GM23248 (cell line): ENCODE results near the gene CCDC9. TPM values are rescaled to one million over a fixed set of nuclear protein-coding genes. Genes with fewer than 3 reads are reported as not detected.

Experiments used
- DNase-seq: peaks from one replicate; pipeline ENCODE4 v3.0.0-alpha.2; 2015
- H2AFZ ChIP-seq: fragments of 200-600 bp; sonication (generic); 2 replicates; pipeline ENCODE4 v1.6.1; 2016; ENCODE audit warnings: antibody characterized with exemption
- H3F3A ChIP-seq: fragments of 200-600 bp; sonication (generic); 2 replicates; pipeline ENCODE4 v1.6.1; 2016; ENCODE audit warnings: mild to moderate bottlenecking, antibody characterized with exemption, mixed run types; ENCODE audit not compliant: insufficient read depth
- H3K27ac ChIP-seq: fragments of 200-600 bp; sonication (generic); 2 replicates; pipeline ENCODE4 v1.5.1; 2016; ENCODE audit warnings: mild to moderate bottlenecking
- H3K27me3 ChIP-seq: fragments of 200-600 bp; sonication (generic); replicated peaks from 2 replicates; pipeline ENCODE4 v1.6.1; 2016; ENCODE audit warnings: mild to moderate bottlenecking; ENCODE audit not compliant: insufficient read depth
- H3K36me3 ChIP-seq: fragments of 200-600 bp; sonication (generic); 2 replicates; pipeline ENCODE4 v1.6.1; 2016; ENCODE audit warnings: low read depth, mild to moderate bottlenecking
- H3K4me1 ChIP-seq: fragments of 200-600 bp; sonication (generic); 2 replicates; pipeline ENCODE4 v1.6.1; 2016; ENCODE audit warnings: mild to moderate bottlenecking; ENCODE audit not compliant: insufficient read depth
- H3K4me2 ChIP-seq: fragments of 200-600 bp; sonication (generic); one replicate; pipeline ENCODE4 v1.6.1; 2016; ENCODE audit warnings: mild to moderate bottlenecking; ENCODE audit not compliant: unreplicated experiment
- H3K4me3 ChIP-seq: fragments of 200-600 bp; sonication (generic); 2 replicates; pipeline ENCODE4 v1.5.1; 2016; ENCODE audit warnings: mild to moderate bottlenecking
- H3K79me2 ChIP-seq: fragments of 200-600 bp; sonication (generic); 2 replicates; pipeline ENCODE4 v1.6.1; 2016; ENCODE audit warnings: mild to moderate bottlenecking; ENCODE audit not compliant: insufficient read depth
- H3K9ac ChIP-seq: fragments of 200-600 bp; sonication (generic); 2 replicates; pipeline ENCODE4 v1.6.1; 2016; ENCODE audit warnings: mild to moderate bottlenecking
- H3K9me2 ChIP-seq: fragments of 200-600 bp; sonication (generic); 2 replicates; pipeline ENCODE4 v1.6.1; 2016; ENCODE audit warnings: mixed run types, mild to moderate bottlenecking, moderate library complexity; ENCODE audit not compliant: insufficient read depth
- H3K9me3 ChIP-seq: fragments of 200-600 bp; sonication (generic); one replicate; pipeline ENCODE4 v1.6.1; 2017; ENCODE audit warnings: low read depth
- H4K20me1 ChIP-seq: fragments of 200-600 bp; sonication (generic); 2 replicates; pipeline ENCODE4 v1.6.0; 2016; ENCODE audit not compliant: insufficient read depth
- EZH2 ChIP-seq: fragments of 200-600 bp; sonication (generic); IDR thresholded peaks from 2 replicates; pipeline ENCODE4 v1.6.1; 2018; ENCODE audit warnings: antibody characterized with exemption, mild to moderate bottlenecking; ENCODE audit not compliant: insufficient read depth, poor library complexity, severe bottlenecking
- EZH2phosphoT487 ChIP-seq: fragments of 200-600 bp; sonication (generic); IDR thresholded peaks from 2 replicates; pipeline ENCODE4 v1.6.1; 2018; ENCODE audit warnings: antibody characterized with exemption, moderate library complexity, mild to moderate bottlenecking, low read depth; ENCODE audit not compliant: insufficient read depth
- WGBS, 2 experiments: methylation state at CpG; one replicate each; pipeline ENCODE4 v1.1.6; 2015 to 2017; ENCODE audit warnings: low lambda C conversion rate in 2 of 2, low coverage in 1 of 2; ENCODE audit errors: missing lambda C conversion rate in 2 of 2; 5-methylcytosine and 5-hydroxymethylcytosine counted together
- in situ Hi-C: fragments of 300-500 bp; cut with MboI; formaldehyde crosslinking; loops from 2 replicates; pipeline ENCODE4 v1.15.0; 2020
- polyA plus RNA-seq: library from polyadenylated mRNA; unstranded; fragments of >200 nt; fragmentation: Nextera tagmentation; extraction: Ambion mirVana; gene quantifications from 2 replicates; pipeline ENCODE4 v1.2.1, GENCODE V29; 2016
- total RNA-seq: library from RNA; depleted of rRNA; stranded (reverse); fragments of >200 nt; shearing (Covaris generic); gene quantifications from 2 replicates; pipeline ENCODE4 v1.2.3, GENCODE V29; 2014

CCDC9 gene
- total and polyA plus RNA-seq, 2 experiments from 2014 or later: 4.1 to 11.1 TPM

GRCh38 chr19:47228937-47229675, 27.2 kb upstream of the CCDC9 start:
- H3K4me1 ChIP-seq: peaks cover 21% of the 10 kb centered on the region; the same call in 1 of the 2 replicates
- H3K4me3 ChIP-seq: peak overlapping the region; percentile 83
- H3K27me3 ChIP-seq: no peaks in the 10 kb centered on the region
- H3K4me2 ChIP-seq: peak overlapping the region; percentile 87
- H3K36me3 ChIP-seq: no peaks in the 10 kb centered on the region; the same call in 1 of the 2 replicates
- no peaks in the 10 kb centered on the region for H3K9me2 ChIP-seq
- DNase-seq: peak; percentile 61
- H3K9ac ChIP-seq: peak overlapping the region; percentile 85
- peaks cover 35% of the 10 kb centered on the region for H3F3A ChIP-seq
- no peaks in the 10 kb centered on the region for H4K20me1 ChIP-seq
- no peaks in the 10 kb centered on the region for H3K9me3 ChIP-seq
- H3K79me2 ChIP-seq: peaks cover 46% of the 10 kb centered on the region
- in situ Hi-C loops: no loop called here
- H2AFZ ChIP-seq: no peak overlapping the region
- 8 to 11% methylated on average over 10 of the region's 10 CpGs for WGBS, 2 experiments
- H3K27ac ChIP-seq: peak overlapping the region; percentile 92
- TF ChIP-seq EZH2phosphoT487 (no peak), EZH2 (no peak)

GRCh38 chr19:47229676-47230053, 26.7 kb upstream of the CCDC9 start:
- H3K9me2 ChIP-seq: no peaks in the 10 kb centered on the region
- peak; percentile 57 for DNase-seq
- no peaks in the 10 kb centered on the region for H4K20me1 ChIP-seq
- no peaks in the 10 kb centered on the region for H3K9me3 ChIP-seq
- H3K27me3 ChIP-seq: no peaks in the 10 kb centered on the region
- WGBS, 2 experiments: 1 to 4% methylated on average over 9 of the region's 9 CpGs
- H3K79me2 ChIP-seq: peaks cover 41% of the 10 kb centered on the region
- H3K36me3 ChIP-seq: no peaks in the 10 kb centered on the region; the same call in 1 of the 2 replicates
- peak overlapping the region; percentile 85 for H3K9ac ChIP-seq
- H3K4me1 ChIP-seq: peaks cover 21% of the 10 kb centered on the region; the same call in 1 of the 2 replicates
- peaks cover 35% of the 10 kb centered on the region for H3F3A ChIP-seq
- peak overlapping the region; percentile 92 for H3K27ac ChIP-seq
- peak overlapping the region; percentile 83 for H3K4me3 ChIP-seq
- H3K4me2 ChIP-seq: peak overlapping the region; percentile 87
- in situ Hi-C loops: no loop called here
- TF ChIP-seq EZH2 (no peak), EZH2phosphoT487 (no peak)
- H2AFZ ChIP-seq: no peak overlapping the region

GRCh38 chr19:47230054-47230920, 26.0 kb upstream of the CCDC9 start:
- peaks cover 21% of the 10 kb centered on the region; the same call in 1 of the 2 replicates for H3K4me1 ChIP-seq
- WGBS, 2 experiments: 1 to 2% methylated on average over 65 of the region's 84 CpGs
- H3K4me2 ChIP-seq: peak overlapping the region; percentile 87
- peaks cover 32% of the 10 kb centered on the region for H3F3A ChIP-seq
- H3K79me2 ChIP-seq: peaks cover 35% of the 10 kb centered on the region
- no peak for TF ChIP-seq EZH2phosphoT487
- TF ChIP-seq EZH2: no peak
- H3K9me2 ChIP-seq: no peaks in the 10 kb centered on the region
- peak overlapping the region; percentile 92 for H3K27ac ChIP-seq
- in situ Hi-C loops: no loop called here
- no peak overlapping the region; the same call in 1 of the 2 replicates for H2AFZ ChIP-seq
- H3K27me3 ChIP-seq: no peaks in the 10 kb centered on the region
- no peaks in the 10 kb centered on the region; the same call in 1 of the 2 replicates for H3K36me3 ChIP-seq
- DNase-seq: peak; percentile 75
- no peaks in the 10 kb centered on the region for H3K9me3 ChIP-seq
- peak overlapping the region; percentile 85 for H3K9ac ChIP-seq
- H3K4me3 ChIP-seq: peak overlapping the region; percentile 83
- no peaks in the 10 kb centered on the region for H4K20me1 ChIP-seq

- in situ Hi-C loops: no loop called here
- peak within 1 kb of the TSS; percentile 87 for H3K4me2 ChIP-seq
Observed at GRCh38 chr19:47230921-47231214, 25.5 kb upstream of the CCDC9 start, which contains the start of gene BBC3. Gene BBC3 (minus strand): TSS chr19:47231199. CDS start chr19:47228431, 2,768 bp downstream.

More at GRCh38 chr19:47230921-47231214, 25.5 kb upstream of the CCDC9 start, which contains the start of gene BBC3:
- H3K79me2 ChIP-seq: peaks cover 32% of the 10 kb centered on the region
- H2AFZ ChIP-seq: peak within 1 kb of the TSS; percentile 71
- H3K27me3 ChIP-seq: no peaks in the 10 kb centered on the region
- no peaks in the 10 kb centered on the region for H3K9me2 ChIP-seq
- peak within 1 kb of the TSS; percentile 92 for H3K27ac ChIP-seq
- peak within 1 kb of the TSS; percentile 83 for H3K4me3 ChIP-seq
- 0% methylated on average over 1 to 14 of the region's 43 CpGs for WGBS, 2 experiments
- peaks cover 28% of the 10 kb centered on the region for H3F3A ChIP-seq
- H4K20me1 ChIP-seq: no peaks in the 10 kb centered on the region
- 0 out of 2 replicates have a peak, but pooled peaks cover 15% of the 10 kb centered on the region for H3K4me1 ChIP-seq
- TF ChIP-seq EZH2phosphoT487 (no peak), EZH2 (no peak)
- H3K9ac ChIP-seq: peak within 1 kb of the TSS; percentile 85
- no peak for DNase-seq
- H3K36me3 ChIP-seq: no peaks in the 10 kb centered on the region
- H3K9me3 ChIP-seq: no peaks in the 10 kb centered on the region
